Measurements from ENCODE around the gene NHSL1.

DNA sequence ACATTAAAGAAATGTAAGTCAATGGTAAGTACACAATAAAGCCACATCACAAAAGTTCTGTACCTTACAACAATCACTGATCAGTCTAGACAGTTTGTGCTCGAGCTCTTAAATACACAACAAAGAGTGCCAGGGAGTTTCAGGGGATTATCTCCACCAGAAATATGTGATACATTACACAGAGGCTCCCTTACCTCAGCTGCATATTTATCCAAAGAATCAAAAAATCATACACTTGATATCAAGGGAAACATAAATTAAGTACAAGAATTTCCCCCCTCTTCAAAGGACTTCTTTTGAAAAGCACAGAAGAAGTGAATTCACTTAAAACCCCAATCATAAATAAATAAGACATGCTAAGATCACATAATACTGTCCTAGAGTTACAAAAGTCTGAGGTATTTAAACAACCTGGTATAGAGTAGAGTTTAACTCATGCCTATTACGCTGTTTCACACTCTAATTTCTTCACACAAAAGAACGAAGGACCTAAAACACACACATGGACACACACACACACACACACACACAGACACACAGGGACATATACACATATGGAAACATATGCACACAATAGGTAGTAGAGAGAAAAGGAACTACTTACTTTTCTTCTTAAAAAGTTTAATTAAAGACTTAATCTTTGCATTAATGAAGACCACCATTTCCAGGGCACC, 528 bp downstream of the NHSL1 start:
- TF ChIP-seq ZNF8 (CRISPR knock-in tag; IDR thresholded peaks at IDR 0.05) (no peak), ISL1 (CRISPR knock-in tag; IDR thresholded peaks at IDR 0.05) (no peak), ZFP30 (CRISPR knock-in tag; IDR thresholded peaks at IDR 0.05) (no peak)

All from SK-N-SH treated with all-trans-retinoic acid at 6 μM for 48 hours (cell line).